HG03565 (cell line): ENCODE results near the gene NADSYN1.
A peak's percentile ranks its signal among the peaks of the same experiment; 100 is the strongest.
"Not testable (repeated sequence)": the region's sequence is repeated elsewhere in the genome, so short reads cannot be mapped to it uniquely, and the experiment has no call there.

Experiments used
- ATAC-seq: cut with Tn5 transposase; IDR thresholded peaks from one replicate; pipeline ENCODE4 v1.9.1; 2021; ENCODE audit warnings: mild to moderate bottlenecking, moderate library complexity; ENCODE audit not compliant: unreplicated experiment

NADSYN1 gene

GRCh38 chr11:71453037-71453917, at the start of gene NADSYN1:
Gene NADSYN1 (plus strand): TSS chr11:71453203. CDS start chr11:71453297, 94 bp downstream.
- ATAC-seq = no peak

- no peak for ATAC-seq
These were observed 48.8 kb upstream of the NADSYN1 start for GRCh38 chr11:71404209-71404608.

GRCh38 chr11:71406681-71407080, 46.3 kb upstream of the NADSYN1 start:
- no peak for ATAC-seq

- no peak for ATAC-seq
These were observed 45.6 kb upstream of the NADSYN1 start for GRCh38 chr11:71407356-71407755.

- no peak for ATAC-seq
These were observed 44.2 kb upstream of the NADSYN1 start for GRCh38 chr11:71408826-71409225.

- ATAC-seq = no peak
These were observed 42.5 kb upstream of the NADSYN1 start for GRCh38 chr11:71410363-71410966.

GRCh38 chr11:71414645-71415044, 38.4 kb upstream of the NADSYN1 start:
- ATAC-seq = no peak

GRCh38 chr11:71418643-71419042, 34.4 kb upstream of the NADSYN1 start:
- ATAC-seq = peak; percentile 40

- no peak for ATAC-seq
These were observed 32.4 kb upstream of the NADSYN1 start for GRCh38 chr11:71420455-71421241.

GRCh38 chr11:71421392-71421950, 31.5 kb upstream of the NADSYN1 start:
- no peak for ATAC-seq

GRCh38 chr11:71422318-71422717, 30.7 kb upstream of the NADSYN1 start:
- ATAC-seq = not testable (repeated sequence)

GRCh38 chr11:71423181-71423790, 29.7 kb upstream of the NADSYN1 start:
- no peak for ATAC-seq

GRCh38 chr11:71425409-71425808, 27.6 kb upstream of the NADSYN1 start:
- no peak for ATAC-seq

- ATAC-seq = no peak
These were observed 27.1 kb upstream of the NADSYN1 start for GRCh38 chr11:71425860-71426259.

- ATAC-seq = no peak
These were observed 26.6 kb upstream of the NADSYN1 start for GRCh38 chr11:71426413-71426812.

- ATAC-seq = no peak
These were observed 24.1 kb upstream of the NADSYN1 start for GRCh38 chr11:71428861-71429435.

GRCh38 chr11:71429701-71430100, 23.3 kb upstream of the NADSYN1 start:
- no peak for ATAC-seq

GRCh38 chr11:71430166-71430565, 22.8 kb upstream of the NADSYN1 start:
- no peak for ATAC-seq

- no peak for ATAC-seq
These were observed 21.7 kb upstream of the NADSYN1 start for GRCh38 chr11:71431271-71431670.
